ENCODE results near the gene RMND5A.

Gene RMND5A

DNA sequence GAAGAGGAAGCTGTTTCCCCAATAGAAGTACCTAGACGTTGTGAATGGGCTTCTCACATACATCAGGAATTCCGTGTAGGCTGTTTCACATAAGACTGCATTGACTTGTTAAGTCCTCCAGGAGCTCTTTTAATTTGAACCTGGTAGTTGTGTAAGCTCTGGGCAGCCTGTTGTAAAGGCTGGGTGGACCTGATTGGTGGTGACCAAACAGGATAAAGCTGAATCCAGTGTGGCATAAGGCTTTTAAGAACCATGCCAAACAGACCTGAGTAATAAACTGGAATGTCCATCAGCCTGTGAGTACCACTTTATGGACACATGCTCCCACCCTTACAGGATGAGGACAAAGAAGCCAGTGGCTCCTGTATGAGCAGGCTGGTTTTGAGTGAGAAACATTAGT lies 24.1 kb downstream of the RMND5A start:
- no peak overlapping the region for H3K4me3 ChIP-seq (ENCODE audit: low read depth, low read length)
- ChIA-PET CTCF (interaction anchor here (1.2 kb wide), 1 partner anchor 523 kb away, joined by 3 read pairs; no protein-coding TSS in a partner anchor), POLR2A (no interaction called here)
- TF ChIP-seq, protein P1, sequence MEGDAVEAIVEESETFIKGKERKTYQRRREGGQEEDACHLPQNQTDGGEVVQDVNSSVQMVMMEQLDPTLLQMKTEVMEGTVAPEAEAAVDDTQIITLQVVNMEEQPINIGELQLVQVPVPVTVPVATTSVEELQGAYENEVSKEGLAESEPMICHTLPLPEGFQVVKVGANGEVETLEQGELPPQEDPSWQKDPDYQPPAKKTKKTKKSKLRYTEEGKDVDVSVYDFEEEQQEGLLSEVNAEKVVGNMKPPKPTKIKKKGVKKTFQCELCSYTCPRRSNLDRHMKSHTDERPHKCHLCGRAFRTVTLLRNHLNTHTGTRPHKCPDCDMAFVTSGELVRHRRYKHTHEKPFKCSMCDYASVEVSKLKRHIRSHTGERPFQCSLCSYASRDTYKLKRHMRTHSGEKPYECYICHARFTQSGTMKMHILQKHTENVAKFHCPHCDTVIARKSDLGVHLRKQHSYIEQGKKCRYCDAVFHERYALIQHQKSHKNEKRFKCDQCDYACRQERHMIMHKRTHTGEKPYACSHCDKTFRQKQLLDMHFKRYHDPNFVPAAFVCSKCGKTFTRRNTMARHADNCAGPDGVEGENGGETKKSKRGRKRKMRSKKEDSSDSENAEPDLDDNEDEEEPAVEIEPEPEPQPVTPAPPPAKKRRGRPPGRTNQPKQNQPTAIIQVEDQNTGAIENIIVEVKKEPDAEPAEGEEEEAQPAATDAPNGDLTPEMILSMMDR (IDR thresholded peaks at IDR 0.05; ENCODE audit: insufficient read depth, low read length, missing control alignments) = no peak
- DNase-seq (ENCODE audit: low read depth, low spot score) = no peak

DNA sequence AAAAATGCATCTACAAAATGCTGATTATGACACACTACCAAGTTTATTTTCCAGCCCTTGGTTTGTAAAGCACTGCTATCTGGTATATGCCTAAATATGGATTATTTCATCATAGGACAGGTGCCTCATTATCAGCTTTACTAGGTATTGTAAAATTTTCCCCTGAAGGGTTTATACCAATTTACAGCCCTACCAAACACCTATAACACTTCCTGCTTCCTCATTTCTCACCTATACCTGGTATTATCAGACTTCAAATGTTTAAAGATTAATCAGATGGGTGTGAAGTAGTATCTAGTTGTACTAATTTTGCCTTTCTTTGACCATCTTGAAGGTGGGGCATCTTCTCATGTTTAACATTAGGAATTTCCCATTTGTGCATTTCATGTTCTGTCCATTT lies 26.8 kb downstream of the RMND5A start:
- DNase-seq (ENCODE audit: low read depth, low spot score) = no peak
- CTCF ChIA-PET = interaction anchor here (3.8 kb wide), 1 partner anchor 18 kb away, joined by 30 read pairs; no protein-coding TSS in a partner anchor
- POLR2A ChIA-PET = no interaction called here
- H3K4me3 ChIP-seq (ENCODE audit: low read depth, low read length) = no peak overlapping the region
- TF ChIP-seq, protein P1 (IDR thresholded peaks at IDR 0.05; ENCODE audit: insufficient read depth, low read length, missing control alignments) = no peak

DNA sequence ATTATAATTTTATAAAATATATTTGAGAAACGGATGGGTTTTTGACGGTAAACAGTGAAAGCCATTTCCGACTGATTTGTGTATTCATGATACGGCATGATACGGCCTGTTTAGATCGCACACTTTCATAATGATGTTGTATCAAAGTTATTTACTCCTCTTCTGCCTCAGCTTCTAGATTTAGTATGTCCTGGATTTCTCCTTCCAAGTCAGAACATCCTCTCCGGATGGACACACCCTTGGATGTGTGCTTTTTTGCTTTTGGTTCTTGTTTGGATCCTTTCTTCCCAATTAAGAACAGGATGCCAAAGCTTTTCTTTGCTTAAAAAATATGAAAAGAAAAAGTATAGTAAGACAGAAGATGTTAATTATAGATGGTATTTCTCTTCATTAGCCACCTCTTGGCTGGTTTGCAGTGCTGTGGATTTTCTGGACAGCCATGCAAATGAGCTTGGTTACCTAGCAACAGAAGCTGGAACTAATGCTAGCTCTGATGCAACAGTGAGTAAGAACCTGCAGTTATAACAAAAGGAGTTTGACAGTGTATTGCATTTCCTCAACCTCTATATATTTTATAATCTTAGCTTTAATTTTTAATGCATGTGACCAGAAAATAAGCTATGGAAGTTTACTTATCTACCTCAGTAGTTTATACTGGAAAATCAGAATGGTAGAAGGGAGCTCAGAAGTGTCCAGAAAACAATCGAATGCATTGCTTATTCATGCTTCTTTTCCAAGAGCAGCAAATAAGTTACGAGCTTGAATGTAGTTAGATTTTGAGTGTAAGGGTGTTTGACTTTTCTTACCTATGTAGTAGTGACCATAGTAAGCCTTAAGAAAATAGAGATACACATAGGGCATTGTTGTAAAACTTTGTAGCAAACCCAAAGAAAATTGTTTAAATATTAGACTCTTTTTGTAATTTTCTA lies 27.9 kb downstream of the RMND5A start:
- H3K4me3 ChIP-seq (ENCODE audit: low read depth, low read length) = no peak overlapping the region
- TF ChIP-seq, protein P1 (IDR thresholded peaks at IDR 0.05; ENCODE audit: insufficient read depth, low read length, missing control alignments) = no peak
- CTCF ChIA-PET = interaction anchor here (1.2 to 3.8 kb wide), 2 partner anchors 11 to 17 kb away, joined by 3 to 30 read pairs; no protein-coding TSS in a partner anchor
- POLR2A ChIA-PET = interaction anchor here (0.6 kb wide), 1 partner anchor 531 kb away, joined by 3 read pairs; no protein-coding TSS in a partner anchor
- DNase-seq (ENCODE audit: low read depth, low spot score) = peak; percentile 59

DNA sequence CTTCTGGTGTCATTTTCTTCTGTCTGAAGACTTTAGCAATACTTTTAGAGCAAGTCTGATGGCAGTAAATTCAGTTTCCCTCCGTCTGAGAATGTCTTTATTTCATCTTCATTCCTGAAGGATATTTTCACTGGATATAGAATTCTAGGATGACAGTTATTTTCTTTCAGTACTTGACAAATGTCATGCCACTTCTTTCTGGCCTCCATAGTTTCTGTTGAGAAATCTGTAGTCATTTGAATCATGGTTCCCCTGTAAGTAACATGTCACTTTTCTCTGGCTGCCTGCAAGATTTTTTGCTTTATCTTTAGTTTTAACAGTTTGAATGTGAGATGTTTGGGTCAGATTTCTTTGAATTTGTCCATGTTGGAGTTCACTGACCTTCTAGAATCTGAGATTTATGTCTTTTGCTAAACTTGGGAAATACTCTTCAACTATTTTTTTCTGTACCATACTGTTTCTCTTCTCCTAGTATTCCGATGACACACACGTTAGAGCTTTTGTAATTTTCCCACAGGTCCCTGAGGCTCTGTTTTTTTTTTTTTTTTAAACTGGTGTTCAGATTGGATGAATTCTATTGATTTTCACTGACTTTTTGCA lies 30.2 kb downstream of the RMND5A start:
- POLR2A ChIA-PET = no interaction called here
- no peak for DNase-seq (ENCODE audit: low read depth, low spot score)
- CTCF ChIA-PET = interaction anchor here (3.8 kb wide), 1 partner anchor 15 kb away, joined by 30 read pairs; no protein-coding TSS in a partner anchor

DNA sequence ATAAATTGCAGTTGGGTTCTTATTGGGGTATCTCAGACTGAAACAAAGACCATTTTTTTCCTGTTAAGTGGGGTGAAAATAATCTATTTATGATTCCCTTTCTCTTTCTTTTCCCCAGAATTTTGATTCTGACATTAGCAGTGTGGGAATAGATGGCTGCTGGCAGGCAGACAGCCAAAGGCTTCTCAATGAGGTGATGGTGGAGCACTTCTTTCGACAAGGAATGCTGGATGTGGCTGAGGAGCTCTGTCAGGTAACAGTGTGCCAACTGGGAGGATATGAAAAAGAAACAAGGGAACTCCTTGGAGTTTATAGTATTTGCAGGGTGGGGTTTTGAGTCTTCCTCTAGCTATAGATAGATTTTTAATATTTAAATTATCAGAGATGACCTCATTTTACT lies 31.7 kb downstream of the RMND5A start:
- H3K4me3 ChIP-seq (ENCODE audit: low read depth, low read length) = no peak overlapping the region
- no peak for DNase-seq (ENCODE audit: low read depth, low spot score)
- ChIA-PET POLR2A (no interaction called here), CTCF (interaction anchor here (1.3 to 4.2 kb wide), 2 partner anchors 10 to 12 kb away, joined by 3 to 52 read pairs; no protein-coding TSS in a partner anchor)
- TF ChIP-seq, protein P1 (IDR thresholded peaks at IDR 0.05; ENCODE audit: insufficient read depth, low read length, missing control alignments) = no peak

More for the DNA sequence above, 30.2 kb downstream of the RMND5A start:
- TF ChIP-seq, protein P1 (IDR thresholded peaks at IDR 0.05; ENCODE audit: insufficient read depth, low read length, missing control alignments) = no peak
- no peak overlapping the region for H3K4me3 ChIP-seq (ENCODE audit: low read depth, low read length)

DNA sequence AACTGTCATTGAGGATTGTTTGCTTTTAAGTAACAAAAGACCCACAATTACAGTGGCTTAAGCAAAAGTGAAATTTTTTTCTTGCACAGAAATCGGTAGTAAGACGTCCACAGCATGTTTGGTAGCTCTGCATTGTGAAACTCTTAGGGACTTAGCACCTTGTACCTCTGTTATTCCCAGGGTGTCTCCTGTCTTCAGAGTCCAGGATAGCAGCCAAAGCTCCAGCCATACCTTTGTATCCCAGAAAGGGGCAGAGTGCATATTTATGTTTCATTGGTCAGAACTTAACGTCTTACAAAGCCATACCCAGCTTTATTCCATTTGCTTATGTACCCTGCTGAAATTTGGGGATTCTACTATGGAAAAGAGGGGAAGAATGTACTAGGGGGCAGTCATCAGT lies 32.8 kb downstream of the RMND5A start:
- H3K4me3 ChIP-seq (ENCODE audit: low read depth, low read length) = no peak overlapping the region
- CTCF ChIA-PET = interaction anchor here (1.3 to 4.2 kb wide), 2 partner anchors 9 to 11 kb away, joined by 3 to 52 read pairs; no protein-coding TSS in a partner anchor
- TF ChIP-seq, protein P1 (IDR thresholded peaks at IDR 0.05; ENCODE audit: insufficient read depth, low read length, missing control alignments) = no peak
- POLR2A ChIA-PET = no interaction called here
- no peak for DNase-seq (ENCODE audit: low read depth, low spot score)
